Measurements from ENCODE around the gene CTSO. TPM values are rescaled to one million over a fixed set of nuclear protein-coding genes. Genes with fewer than 3 reads are reported as not detected.

Gene CTSO
- total and polyA plus RNA-seq, 2 of the 8 experiments (the other 6 are each of a cell fraction or from before 2014, with no cell fraction given), result 0.39 to 0.41 TPM

DNA sequence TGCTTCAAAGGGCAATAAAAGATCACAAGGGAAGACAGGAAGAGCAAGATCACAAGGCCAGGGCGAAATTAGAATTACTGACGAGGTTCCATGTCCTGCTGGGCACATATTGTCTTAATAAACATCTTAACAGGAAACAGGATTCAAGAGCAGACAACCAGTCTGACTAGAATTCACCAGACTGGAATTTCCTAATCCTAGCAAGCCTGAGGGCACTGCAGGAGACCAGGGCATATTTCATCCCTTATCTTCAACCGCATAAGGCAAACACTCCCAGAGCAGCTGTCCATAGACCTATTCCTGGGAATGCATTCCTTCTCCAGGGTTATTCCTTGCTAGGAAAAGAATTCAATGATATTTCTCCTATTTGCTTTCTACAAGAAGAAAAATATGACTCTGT lies 62.6 kb downstream of the CTSO start:
- H3K9me3 ChIP-seq (ENCODE audit: insufficient read depth in 2 of 2, low read depth in 1 of 2, low read length in 1 of 2), result no peaks in the 10 kb centered on the region
- H3K9ac ChIP-seq (replicated peaks in 1 of 4; ENCODE audit: extremely low read depth in 1 of 4, low read depth in 3 of 4, low read length in 3 of 4), result no peak overlapping the region
- no peak overlapping the region for H3K27ac ChIP-seq (ENCODE audit: low read depth, low read length)
- H2AK5ac ChIP-seq (ENCODE audit: low read depth, low read length), result no peak overlapping the region
- no peaks in the 10 kb centered on the region for H4K20me1 ChIP-seq (replicated peaks in 1 of 2; ENCODE audit: control insufficient read depth in 1 of 2, insufficient read depth in 2 of 2, low read length in 2 of 2)
- H4K91ac ChIP-seq (replicated peaks; ENCODE audit: insufficient read length, low read length), result no peak overlapping the region
- H2BK120ac ChIP-seq (replicated peaks; ENCODE audit: low read depth, low read length), result no peak overlapping the region
- no peaks in the 10 kb centered on the region for H3K27me3 ChIP-seq (replicated peaks in 1 of 4; ENCODE audit: control insufficient read depth in 3 of 4, extremely low read depth in 1 of 4, insufficient read depth in 3 of 4, low read length in 3 of 4)
- H3K4me3 ChIP-seq (ENCODE audit: extremely low read depth in 1 of 4, insufficient read depth in 2 of 4, low read depth in 3 of 4, low read length in 4 of 4), result no peak overlapping the region
- H4K8ac ChIP-seq (ENCODE audit: extremely low read depth, insufficient read depth, low read length), result no peak overlapping the region
- H3K56ac ChIP-seq (replicated peaks; ENCODE audit: insufficient read length, low read depth, low read length), result no peak overlapping the region
- no peak overlapping the region for H3K14ac ChIP-seq (ENCODE audit: insufficient read length)
- no peak overlapping the region for H4K5ac ChIP-seq (ENCODE audit: insufficient read length, low read depth, low read length)
- TF ChIP-seq EP300 (IDR thresholded peaks at IDR 0.05; ENCODE audit: borderline replicate concordance in 1 of 2, low read depth in 2 of 2, low read length in 2 of 2), result peak in 1 of 2 experiments; percentile 25; a peak in 1 of 3 replicates
- no peak for TF ChIP-seq KDM5A (IDR thresholded peaks at IDR 0.05; ENCODE audit: low read length)
- H2BK15ac ChIP-seq (ENCODE audit: low read length), result no peak overlapping the region
- H2BK20ac ChIP-seq (ENCODE audit: low read length), result no peak overlapping the region
- WGBS, 2 experiments (ENCODE audit: extremely low coverage in 1 of 2, insufficient coverage in 1 of 2, insufficient read length in 1 of 2, insufficient replicate concordance in 2 of 2, low coverage in 1 of 2, low lambda C conversion rate in 2 of 2, missing lambda C conversion rate in 1 of 2), result 94% methylated on average over 3 of the region's 3 CpGs; no CpG with 5 or more reads in 1 of the 2 experiments
- no peak overlapping the region for H3K18ac ChIP-seq (ENCODE audit: extremely low read depth, low read length)
- DNase-seq (ENCODE audit: low read depth in 1 of 2, low spot score in 2 of 2) (no peak), FAIRE-seq (no peak)
- no peak overlapping the region for H2BK5ac ChIP-seq (ENCODE audit: low read depth, low read length)
- H3K36me3 ChIP-seq (ENCODE audit: control insufficient read depth in 2 of 4, insufficient read depth in 4 of 4, low read length in 3 of 4), result no peaks in the 10 kb centered on the region
- no peak overlapping the region for H3K23ac ChIP-seq (ENCODE audit: insufficient read length)
- no peaks in the 10 kb centered on the region for H3K4me1 ChIP-seq (replicated peaks in 1 of 4; ENCODE audit: control insufficient read depth in 3 of 4, insufficient read depth in 4 of 4, low read length in 3 of 4)
- H3K4me2 ChIP-seq (ENCODE audit: insufficient read depth in 1 of 2, low read depth in 2 of 2, low read length in 2 of 2), result no peak overlapping the region
- H3K23me2 ChIP-seq (ENCODE audit: low read depth, low read length), result no peaks in the 10 kb centered on the region
- H2BK12ac ChIP-seq (ENCODE audit: low read depth, low read length), result no peak overlapping the region
- no peak overlapping the region for H3K4ac ChIP-seq (replicated peaks; ENCODE audit: insufficient read length, low read depth, low read length)
- no peaks in the 10 kb centered on the region for H3K79me1 ChIP-seq (ENCODE audit: low read depth, low read length)
- POLR2A ChIA-PET (ENCODE audit: partially characterized antibody), result no interaction called here
- no peak overlapping the region for H2AFZ ChIP-seq (ENCODE audit: low read length)
- no peaks in the 10 kb centered on the region for H3K79me2 ChIP-seq (ENCODE audit: control insufficient read depth in 1 of 2, insufficient read depth in 2 of 2, low read length in 2 of 2)
- CTCF ChIA-PET (ENCODE audit: partially characterized antibody), result no interaction called here
